K562 (cell line): ENCODE measurements around the gene PCBP2. TPM values are rescaled to one million over a fixed set of nuclear protein-coding genes. Genes with fewer than 3 reads are reported as not detected.
A peak's percentile ranks its signal among the peaks of the same experiment; 100 is the strongest.

Source experiments
- ADNP ChIP-seq: fragments of 200-800 bp; sonication (Bioruptor generic); IDR thresholded peaks from 2 replicates; pipeline ENCODE4 v1.6.1; 2016; ENCODE audit warnings: missing genetic modification characterization, missing compliant biosample characterization
- GABPA ChIP-seq: fragments of 200-800 bp; sonication (Bioruptor generic); conservative IDR thresholded peaks from 2 replicates; pipeline ENCODE4 v1.6.1; 2016; ENCODE audit warnings: low read depth, missing genetic modification characterization, missing compliant biosample characterization
- GATA2 ChIP-seq: sonication (generic); formaldehyde crosslinking; IDR thresholded peaks from 2 replicates; pipeline ENCODE4 v1.4.0; 2020; ENCODE audit warnings: mild to moderate bottlenecking, missing genetic modification reagents
- GATAD2B ChIP-seq: fragments of 450-650 bp; IDR thresholded peaks from 2 replicates; pipeline ENCODE4 v1.6.1; 2017; ENCODE audit warnings: mild to moderate bottlenecking, borderline replicate concordance
- HLTF ChIP-seq: fragments of 450-650 bp; IDR thresholded peaks from 2 replicates; pipeline ENCODE4 v1.6.1; 2016
- HMBOX1 ChIP-seq: sonication (generic); IDR thresholded peaks from 2 replicates; pipeline ENCODE4 v1.6.1; 2016
- IFI16 ChIP-seq: fragments of 250-450 bp; sonication (Bioruptor Pico); IDR thresholded peaks from 2 replicates; pipeline ENCODE4 v2.1.2; 2022; ENCODE audit warnings: mild to moderate bottlenecking, inconsistent platforms
- MYBL2 ChIP-seq, 2 experiments: fragments of 450-650 bp in 1 of 2; sonication (generic) in 1 of 2; formaldehyde crosslinking in 1 of 2; IDR thresholded peaks; 2 replicates each; pipeline versions ENCODE4 v1.6.1 to v1.8.1; 2017 to 2022; ENCODE audit warnings: borderline replicate concordance in 1 of 2, inconsistent platforms in 1 of 2, low read depth in 1 of 2, mild to moderate bottlenecking in 1 of 2, missing genetic modification reagents in 1 of 2, moderate library complexity in 1 of 2
- POLR2AphosphoS5 ChIP-seq: IDR thresholded peaks from 2 replicates; pipeline ENCODE4 v1.6.1; 2011; ENCODE audit warnings: mild to moderate bottlenecking, low read depth, low read length, moderate library complexity; ENCODE audit not compliant: control insufficient read depth, insufficient read depth
- RBM15 ChIP-seq: fragments of 200-400 bp; formaldehyde crosslinking; IDR thresholded peaks from 2 replicates; pipeline ENCODE4 v1.6.1; 2018; ENCODE audit warnings: mild to moderate bottlenecking, low read length, moderate library complexity; ENCODE audit not compliant: insufficient read depth
- SFPQ ChIP-seq: fragments of 200-400 bp; formaldehyde crosslinking; IDR thresholded peaks from 2 replicates; pipeline ENCODE4 v1.6.1; 2017; ENCODE audit warnings: mild to moderate bottlenecking, low read depth, low read length, moderate library complexity
- SRSF3 ChIP-seq: fragments of 200-400 bp; formaldehyde crosslinking; IDR thresholded peaks from 2 replicates; pipeline ENCODE4 v1.6.1; 2016; ENCODE audit warnings: mild to moderate bottlenecking, low read length, moderate library complexity; ENCODE audit not compliant: insufficient read depth
- TFAM ChIP-seq: fragments of 250-450 bp; sonication (Bioruptor Pico); conservative IDR thresholded peaks from 2 replicates; pipeline ENCODE4 v1.5.0; 2021; ENCODE audit warnings: mild to moderate bottlenecking, moderate library complexity
- UBTF ChIP-seq, 2 experiments: IDR thresholded peaks; 2 replicates each; pipeline ENCODE4 v1.6.1; 2012; ENCODE audit warnings: improper control_type of control experiment in 2 of 2, low read depth in 2 of 2, low read length in 2 of 2, borderline replicate concordance in 1 of 2
- ZNF146 ChIP-seq: IDR thresholded peaks from one replicate; pipeline ENCODE4 v1.6.1; 2018; ENCODE audit warnings: missing compliant biosample characterization; ENCODE audit not compliant: unreplicated experiment
- ZNF398 ChIP-seq: fragments of 250-450 bp; sonication (Bioruptor Pico); IDR thresholded peaks from 2 replicates; pipeline ENCODE4 v1.8.0; 2021; ENCODE audit warnings: moderate library complexity, mild to moderate bottlenecking, inconsistent platforms
- ZNF436 ChIP-seq: fragments of 250-450, 450-650 bp; sonication (Bioruptor Pico); formaldehyde crosslinking; IDR thresholded peaks from 2 replicates; pipeline ENCODE4 v1.7.0; 2020; ENCODE audit warnings: mild to moderate bottlenecking
- polyA plus RNA-seq, 8 experiments: library from polyadenylated mRNA; depleted of rRNA in 4 of 8; stranded (reverse) in 5 of 8; unstranded in 3 of 8; fragments of >200 nt; fragmentation: Nextera tagmentation in 2 of 8; fragmentation: Illumina TruSeq in 1 of 8; extraction: Ambion mirVana in 2 of 8; extraction: Trizol in 1 of 8; gene quantifications; 2 replicates each; pipeline versions ENCODE4 v1.2.1 to v1.2.3, GENCODE V29; 2011 to 2014; ENCODE audit warnings: inconsistent platforms in 1 of 8, missing spikeins in 1 of 8
- total RNA-seq, 7 experiments: library from RNA; depleted of rRNA in 6 of 7; stranded (reverse); fragments of >200 nt in 6 of 7; fragmentation: Illumina TruSeq in 2 of 7; extraction: Trizol in 2 of 7; gene quantifications; 2 replicates each; pipeline versions ENCODE4 v1.2.1 to v1.2.3, GENCODE V29; 2011 to 2021; ENCODE audit warnings: low replicate concordance in 1 of 7

PCBP2 gene
- total and polyA plus RNA-seq, 9 of the 15 experiments (the other 6 are each of a cell fraction or from before 2014, with no cell fraction given), result 137 to 831 (median 328) TPM

GRCh38 chr12:53495903-53496751 lies 44.2 kb downstream of the PCBP2 start (continued):
- no peak for TF ChIP-seq RBM15
- no peak for TF ChIP-seq SRSF3
- TF ChIP-seq ADNP (tag), result no peak
- no peak for TF ChIP-seq IFI16
- no peak for TF ChIP-seq ZNF436 (CRISPR knock-in tag)
- TF ChIP-seq GATAD2B, result no peak
- no peak for TF ChIP-seq ZNF398 (CRISPR knock-in tag)
- no peak for TF ChIP-seq GATA2 (CRISPR knock-in tag)
- no peak for TF ChIP-seq TFAM (CRISPR knock-in tag)
- no peak for TF ChIP-seq SFPQ
- no peak for TF ChIP-seq ZNF146 (CRISPR knock-in tag)
- no peak for TF ChIP-seq MYBL2 (IDR thresholded peaks at IDR 0.05; ENCODE audit: low read depth)
- no peak for TF ChIP-seq MYBL2 (CRISPR knock-in tag; IDR thresholded peaks at IDR 0.05; ENCODE audit: borderline replicate concordance)
- peak; percentile 54 for TF ChIP-seq HMBOX1
- TF ChIP-seq GABPA (tag), result peak; percentile 52; the same call in 1 of the 2 replicates
- TF ChIP-seq UBTF (IDR thresholded peaks at IDR 0.05; ENCODE audit: borderline replicate concordance in 1 of 2, low read depth in 2 of 2, low read length in 2 of 2), result no peak
- TF ChIP-seq POLR2AphosphoS5, result no peak
- TF ChIP-seq HLTF, result no peak
